IPS DF 6.9 (cell line): ENCODE data around the gene ASGR1.
A peak's percentile ranks its signal among the peaks of the same experiment; 100 is the strongest.

Experiments used
- DNase-seq: peaks from one replicate; pipeline ENCODE4 v3.0.0-alpha.2; 2013; ENCODE audit warnings: low read depth, low spot score
- H3K27ac ChIP-seq: one replicate; pipeline ENCODE4 v1.5.1; 2013; ENCODE audit warnings: low read length, control low read depth
- H3K27me3 ChIP-seq: 2 replicates; pipeline ENCODE4 v1.6.1; 2013; ENCODE audit warnings: mild to moderate bottlenecking, low read length; ENCODE audit not compliant: control insufficient read depth, insufficient read depth
- H3K36me3 ChIP-seq: 2 replicates; pipeline ENCODE4 v1.6.1; 2013; ENCODE audit warnings: low read length; ENCODE audit not compliant: control insufficient read depth, insufficient read depth
- H3K4me1 ChIP-seq: 2 replicates; pipeline ENCODE4 v1.6.1; 2013; ENCODE audit warnings: low read length; ENCODE audit not compliant: control insufficient read depth, insufficient read depth
- H3K4me3 ChIP-seq: 2 replicates; pipeline ENCODE4 v1.5.1; 2013; ENCODE audit warnings: mild to moderate bottlenecking, low read length
- H3K9me3 ChIP-seq: 2 replicates; pipeline ENCODE4 v1.6.1; 2013; ENCODE audit warnings: low read length, inconsistent platforms; ENCODE audit not compliant: control insufficient read depth, insufficient read depth
- WGBS: extraction: QIAGEN DNeasy Blood & Tissue Kit; methylation state at CpG from one replicate; pipeline ENCODE4 v1.1.7; 2013; ENCODE audit warnings: mixed read lengths, missing lambda C conversion rate; ENCODE audit not compliant: insufficient read length, insufficient coverage; 5-methylcytosine and 5-hydroxymethylcytosine counted together

Gene ASGR1

DNA sequence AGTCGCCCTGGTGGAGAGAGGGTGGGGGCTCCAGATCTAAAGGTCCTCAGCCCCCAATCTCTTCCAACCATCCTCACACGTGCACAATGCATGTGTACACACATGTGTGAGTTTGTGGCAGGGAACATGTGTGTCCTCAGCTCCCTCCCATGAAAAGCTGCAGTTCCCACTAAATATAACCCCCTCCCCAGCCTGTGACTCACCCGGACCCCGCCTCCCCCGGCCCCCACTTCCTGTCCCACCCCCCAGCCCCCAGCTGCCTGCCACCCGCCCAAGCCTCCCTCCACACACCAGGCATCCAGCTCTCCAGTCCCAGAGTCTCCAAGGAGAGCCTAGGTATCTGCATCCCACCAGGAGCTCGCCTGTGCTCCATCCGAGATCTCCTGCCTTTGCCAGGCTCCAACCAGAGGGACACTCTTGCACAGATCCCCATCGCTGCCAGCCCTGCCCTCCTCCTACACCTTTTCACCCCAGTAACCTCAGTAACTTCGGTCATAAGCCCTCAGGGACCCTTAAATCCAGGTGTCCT lies 36.5 kb upstream of the ASGR1 start:
- Histone ChIP-seq H3K27me3 (no peaks in the 10 kb centered on the region), H3K27ac (no peak overlapping the region), H3K9me3 (no peaks in the 10 kb centered on the region), H3K4me3 (peak overlapping the region; percentile 13; the same call in 1 of the 2 replicates), H3K4me1 (peaks cover 3% of the 10 kb centered on the region), H3K36me3 (no peaks in the 10 kb centered on the region)
- no CpG with 5 or more reads among the region's 10 CpGs for WGBS
- no peak for DNase-seq

DNA sequence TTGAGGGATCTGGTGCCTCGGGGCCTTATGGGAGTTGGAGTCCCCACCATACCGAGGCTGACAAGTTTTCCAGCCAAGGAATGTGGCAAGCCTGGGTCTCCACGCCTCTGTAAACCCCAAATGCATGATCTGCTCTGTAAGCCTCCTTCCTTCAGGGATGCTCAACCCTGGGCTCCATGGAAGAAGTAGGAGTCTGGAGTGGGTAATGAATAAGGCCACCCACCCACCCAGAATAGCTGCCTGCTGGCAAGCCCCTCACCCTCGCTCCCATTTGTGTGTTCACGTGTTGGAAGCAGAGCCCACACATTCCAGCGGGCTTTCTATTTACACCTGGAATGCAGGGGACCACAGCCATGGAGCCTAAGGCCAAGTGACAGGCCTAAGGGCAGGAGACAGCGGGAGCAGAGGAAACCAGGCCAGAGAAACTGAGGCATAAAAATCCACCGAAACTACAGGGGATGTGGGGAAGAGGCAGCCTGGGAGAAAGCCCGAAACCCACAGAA lies 36.0 kb upstream of the ASGR1 start:
- WGBS, result no CpG with 5 or more reads among the region's 9 CpGs
- peak; percentile 90 for DNase-seq
- Histone ChIP-seq H3K4me1 (peaks cover 3% of the 10 kb centered on the region), H3K9me3 (no peaks in the 10 kb centered on the region), H3K27ac (no peak overlapping the region), H3K27me3 (no peaks in the 10 kb centered on the region), H3K4me3 (no peak overlapping the region; the same call in 1 of the 2 replicates), H3K36me3 (no peaks in the 10 kb centered on the region)

DNA sequence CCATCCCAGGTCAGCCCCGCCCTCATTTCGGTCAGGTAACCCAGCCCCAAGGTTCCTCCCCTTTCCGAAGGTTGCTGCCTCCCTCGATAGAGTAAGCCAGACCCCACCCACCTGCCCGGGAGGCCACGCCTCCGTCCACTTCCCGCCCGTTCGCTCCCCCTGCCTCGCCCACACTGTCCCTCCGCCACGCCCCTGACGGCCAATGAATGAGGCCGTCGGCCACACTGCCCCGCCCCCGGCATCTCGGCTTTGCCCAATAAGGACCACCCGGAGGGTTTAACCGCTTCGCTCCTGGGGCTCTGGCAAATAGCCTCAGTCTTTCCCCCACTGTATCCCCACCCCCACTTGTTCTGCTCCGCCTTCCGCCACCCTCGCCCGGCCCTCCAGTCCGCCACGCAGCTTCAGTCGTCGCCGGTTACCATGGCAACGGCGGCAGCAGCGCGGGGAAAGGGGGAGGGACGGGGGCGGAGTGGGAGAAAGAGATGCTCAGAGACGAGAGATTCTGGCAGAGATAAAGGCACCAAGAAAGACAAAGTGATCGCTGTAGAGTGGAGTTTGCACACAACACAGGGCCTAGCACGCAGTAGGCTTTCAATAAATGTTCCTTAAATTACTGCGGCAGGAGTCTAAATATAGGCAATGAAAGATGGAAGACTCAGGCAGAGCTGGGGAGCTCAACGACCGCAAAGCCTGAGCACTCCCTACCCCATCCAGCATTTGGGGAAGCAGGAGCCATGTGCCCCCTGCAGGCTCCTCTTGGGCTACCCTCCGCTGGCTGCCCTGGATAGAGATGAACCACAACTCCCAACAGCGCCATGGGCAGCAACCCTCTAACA lies 35.3 kb upstream of the ASGR1 start:
- no peaks in the 10 kb centered on the region for H3K9me3 ChIP-seq
- no CpG with 5 or more reads among the region's 45 CpGs for WGBS
- DNase-seq, result peak; percentile 99
- peaks cover 3% of the 10 kb centered on the region for H3K4me1 ChIP-seq
- H3K27me3 ChIP-seq, result no peaks in the 10 kb centered on the region
- no peaks in the 10 kb centered on the region for H3K36me3 ChIP-seq
- peak overlapping the region; percentile 34; the same call in 1 of the 2 replicates for H3K4me3 ChIP-seq
- H3K27ac ChIP-seq, result no peak overlapping the region

GRCh38 chr17:7213895-7214299 lies 34.7 kb upstream of the ASGR1 start:
- H3K27me3 ChIP-seq, result no peaks in the 10 kb centered on the region
- DNase-seq, result peak; percentile 98
- peaks cover 6% of the 10 kb centered on the region for H3K4me1 ChIP-seq
- peak overlapping the region; percentile 34; the same call in 1 of the 2 replicates for H3K4me3 ChIP-seq
- no CpG with 5 or more reads among the region's 15 CpGs for WGBS
- no peak overlapping the region for H3K27ac ChIP-seq
- H3K9me3 ChIP-seq, result no peaks in the 10 kb centered on the region
- no peaks in the 10 kb centered on the region for H3K36me3 ChIP-seq

DNA sequence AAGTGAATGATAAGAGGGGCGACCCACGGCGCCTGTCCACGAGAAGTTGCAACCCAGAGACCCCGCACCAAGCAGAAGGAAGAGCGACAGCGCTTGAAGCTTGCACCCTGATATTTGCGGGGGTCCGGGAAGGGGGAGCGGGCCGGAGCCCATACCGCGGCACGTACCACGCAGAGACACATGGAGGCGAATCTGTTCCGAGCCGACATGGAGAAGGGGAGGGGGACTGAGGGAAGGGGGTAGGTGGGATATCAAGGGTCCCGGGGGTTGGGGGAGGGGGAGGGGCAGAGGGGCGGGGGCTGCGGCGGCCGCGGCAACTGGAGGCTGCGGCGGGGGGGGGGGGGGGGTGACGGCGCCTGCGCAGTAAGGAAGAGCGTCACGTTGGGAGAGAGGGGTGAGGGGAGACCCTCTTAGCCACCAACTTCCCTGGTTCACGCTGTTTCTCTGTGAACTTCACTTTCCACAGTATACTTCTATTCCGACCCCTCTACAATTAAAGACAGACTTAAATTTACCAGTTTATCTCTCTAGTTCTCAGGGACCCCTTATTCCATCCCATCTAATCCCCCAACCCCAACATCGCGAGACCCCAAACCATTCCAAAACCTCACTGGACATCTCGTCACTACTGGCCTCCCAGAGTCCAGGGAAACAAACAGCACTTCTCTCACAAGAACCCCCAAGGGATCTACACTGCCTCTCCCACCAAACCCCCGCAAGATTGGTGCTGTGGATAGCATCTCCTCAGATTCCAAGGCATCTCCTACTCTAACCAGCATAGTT lies 32.5 kb upstream of the ASGR1 start:
- H3K4me1 ChIP-seq, result peaks cover 13% of the 10 kb centered on the region
- no peak overlapping the region for H3K27ac ChIP-seq
- H3K9me3 ChIP-seq, result no peaks in the 10 kb centered on the region
- no peaks in the 10 kb centered on the region for H3K27me3 ChIP-seq
- WGBS, result no CpG with 5 or more reads among the region's 37 CpGs
- no peaks in the 10 kb centered on the region for H3K36me3 ChIP-seq
- peak overlapping the region; percentile 25; the same call in 1 of the 2 replicates for H3K4me3 ChIP-seq
- no peak for DNase-seq

DNA sequence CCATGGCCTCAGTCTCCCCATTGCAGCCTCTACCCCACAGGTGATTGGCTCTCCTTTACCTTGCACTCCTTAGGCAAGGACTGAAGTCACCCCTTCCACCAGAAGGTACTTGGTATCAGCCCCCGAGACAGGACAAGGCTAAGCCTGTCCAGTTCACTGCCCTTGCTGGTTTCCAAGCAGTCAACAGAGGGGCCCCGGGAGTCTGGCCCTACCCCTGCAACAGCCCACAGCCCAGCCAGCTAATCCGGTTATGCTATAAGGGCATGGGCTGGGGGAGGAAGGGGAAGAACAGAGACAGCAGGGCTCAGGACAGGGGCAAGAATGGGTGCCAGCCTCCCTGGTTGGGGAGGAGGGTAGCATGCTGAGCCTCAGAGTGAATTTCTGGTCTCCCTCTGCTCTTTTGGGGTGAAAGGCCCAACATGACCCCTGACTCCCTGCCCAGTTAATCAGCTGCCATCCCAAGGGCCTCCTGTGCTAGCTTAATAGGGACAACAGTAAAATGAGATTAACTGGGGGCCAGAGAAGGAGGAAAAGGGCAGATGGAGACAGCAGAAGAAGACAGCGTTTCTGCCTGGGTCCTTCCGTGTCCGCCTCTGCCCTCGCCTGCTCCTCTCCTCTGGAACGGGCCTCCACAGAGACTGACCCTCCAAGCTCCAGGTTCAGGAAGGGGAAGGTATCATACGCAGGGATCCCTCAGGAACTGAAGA lies 29.7 kb upstream of the ASGR1 start:
- peaks cover 17% of the 10 kb centered on the region for H3K4me1 ChIP-seq
- no peak overlapping the region for H3K4me3 ChIP-seq
- 0 out of 2 replicates have a peak, but pooled peaks cover 1% of the 10 kb centered on the region for H3K36me3 ChIP-seq
- no peaks in the 10 kb centered on the region for H3K9me3 ChIP-seq
- no peak for DNase-seq
- H3K27me3 ChIP-seq, result no peaks in the 10 kb centered on the region
- WGBS, result no CpG with 5 or more reads among the region's 9 CpGs
- H3K27ac ChIP-seq, result no peak overlapping the region

GRCh38 chr17:7208027-7208571 lies 28.9 kb upstream of the ASGR1 start:
- peak overlapping the region; percentile 14; the same call in 1 of the 2 replicates for H3K4me3 ChIP-seq
- no peaks in the 10 kb centered on the region for H3K9me3 ChIP-seq
- peaks cover 17% of the 10 kb centered on the region for H3K4me1 ChIP-seq
- no peak for DNase-seq
- H3K27ac ChIP-seq, result no peak overlapping the region
- WGBS, result no CpG with 5 or more reads among the region's 21 CpGs
- H3K27me3 ChIP-seq, result no peaks in the 10 kb centered on the region
- peaks cover 8% of the 10 kb centered on the region; the same call in 1 of the 2 replicates for H3K36me3 ChIP-seq

GRCh38 chr17:7207120-7208001 lies 28.2 kb upstream of the ASGR1 start:
- no peaks in the 10 kb centered on the region for H3K27me3 ChIP-seq
- H3K4me3 ChIP-seq, result no peak overlapping the region; the same call in 1 of the 2 replicates
- H3K4me1 ChIP-seq, result peaks cover 17% of the 10 kb centered on the region
- no CpG with 5 or more reads among the region's 24 CpGs for WGBS
- DNase-seq, result no peak
- no peak overlapping the region for H3K27ac ChIP-seq
- no peaks in the 10 kb centered on the region for H3K9me3 ChIP-seq
- H3K36me3 ChIP-seq, result peaks cover 14% of the 10 kb centered on the region; the same call in 1 of the 2 replicates

DNA sequence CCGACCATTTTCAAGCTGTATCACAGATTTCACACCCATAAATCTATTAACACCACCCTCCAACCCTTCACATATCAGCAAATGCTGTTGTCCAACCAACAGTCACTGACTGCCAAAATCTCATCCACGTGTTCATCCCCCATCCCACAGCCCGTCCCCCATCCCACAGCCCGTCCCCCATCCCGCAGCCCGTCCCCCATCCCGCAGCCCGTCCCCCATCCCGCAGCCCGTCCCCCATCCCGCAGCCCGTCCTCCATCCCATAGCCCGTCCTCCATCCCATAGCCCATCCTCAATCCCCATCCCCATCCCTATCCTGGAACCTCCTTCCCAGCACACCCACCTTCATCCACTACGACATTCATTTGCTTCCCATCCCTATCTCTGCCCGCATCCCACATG lies 26.4 kb upstream of the ASGR1 start:
- WGBS, result 100% methylated on average over 1 of the region's 15 CpGs
- H3K27me3 ChIP-seq, result no peaks in the 10 kb centered on the region
- H3K4me1 ChIP-seq, result peaks cover 17% of the 10 kb centered on the region
- no peaks in the 10 kb centered on the region for H3K9me3 ChIP-seq
- no peak for DNase-seq
- peak overlapping the region; percentile 49; the same call in 1 of the 2 replicates for H3K4me3 ChIP-seq
- no peak overlapping the region for H3K27ac ChIP-seq
- peaks cover 14% of the 10 kb centered on the region; the same call in 1 of the 2 replicates for H3K36me3 ChIP-seq
